Measurements from ENCODE around the gene AP2B1.

DNA sequence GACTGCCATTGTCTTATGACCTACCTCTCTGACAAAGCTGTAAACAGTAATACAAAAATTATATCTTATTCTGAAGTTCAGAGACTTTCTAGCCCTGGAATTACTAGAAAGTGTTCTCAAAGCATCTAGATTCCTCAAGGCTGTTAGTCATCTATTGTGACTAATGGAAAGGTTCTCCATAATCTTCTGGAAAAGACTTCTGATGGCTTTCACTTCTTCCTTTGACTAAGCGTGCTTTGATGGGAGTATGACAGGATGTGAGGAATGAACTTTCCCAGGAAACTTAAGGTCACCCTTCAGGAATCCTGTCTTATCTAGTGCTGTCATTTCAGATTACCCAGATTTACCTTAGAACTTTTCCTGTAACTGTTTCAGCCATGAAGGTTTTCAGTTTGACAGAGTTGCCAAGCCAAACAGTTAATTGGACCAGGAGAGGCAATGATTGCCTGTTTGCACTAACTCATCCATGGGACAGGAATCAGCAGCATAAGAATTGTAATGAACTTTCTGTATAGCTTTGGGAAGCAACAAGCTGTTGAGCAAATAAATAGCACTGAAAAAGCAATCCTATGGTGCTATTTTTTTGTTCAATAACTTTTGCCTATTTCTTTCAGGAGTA, 43.5 kb downstream of the AP2B1 start:
- TF ChIP-seq, protein P1, sequence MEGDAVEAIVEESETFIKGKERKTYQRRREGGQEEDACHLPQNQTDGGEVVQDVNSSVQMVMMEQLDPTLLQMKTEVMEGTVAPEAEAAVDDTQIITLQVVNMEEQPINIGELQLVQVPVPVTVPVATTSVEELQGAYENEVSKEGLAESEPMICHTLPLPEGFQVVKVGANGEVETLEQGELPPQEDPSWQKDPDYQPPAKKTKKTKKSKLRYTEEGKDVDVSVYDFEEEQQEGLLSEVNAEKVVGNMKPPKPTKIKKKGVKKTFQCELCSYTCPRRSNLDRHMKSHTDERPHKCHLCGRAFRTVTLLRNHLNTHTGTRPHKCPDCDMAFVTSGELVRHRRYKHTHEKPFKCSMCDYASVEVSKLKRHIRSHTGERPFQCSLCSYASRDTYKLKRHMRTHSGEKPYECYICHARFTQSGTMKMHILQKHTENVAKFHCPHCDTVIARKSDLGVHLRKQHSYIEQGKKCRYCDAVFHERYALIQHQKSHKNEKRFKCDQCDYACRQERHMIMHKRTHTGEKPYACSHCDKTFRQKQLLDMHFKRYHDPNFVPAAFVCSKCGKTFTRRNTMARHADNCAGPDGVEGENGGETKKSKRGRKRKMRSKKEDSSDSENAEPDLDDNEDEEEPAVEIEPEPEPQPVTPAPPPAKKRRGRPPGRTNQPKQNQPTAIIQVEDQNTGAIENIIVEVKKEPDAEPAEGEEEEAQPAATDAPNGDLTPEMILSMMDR (IDR thresholded peaks at IDR 0.05 in 8 of 11, conservative IDR thresholded peaks at IDR 0.05 in 3 of 11) = no peak
- TF ChIP-seq POLR2AphosphoS5 (IDR thresholded peaks at IDR 0.05) = no peak
- no peak for TF ChIP-seq POLR2A (IDR thresholded peaks at IDR 0.05)

All from spleen (tissue), 7 donors.